Motor neuron (in vitro differentiated cells): ENCODE data around the gene TMC7. TPM values are rescaled to one million over a fixed set of nuclear protein-coding genes. Genes with fewer than 3 reads are reported as not detected.
"Not testable (repeated sequence)": the region's sequence is repeated elsewhere in the genome, so short reads cannot be mapped to it uniquely, and the experiment has no call there.

Experiments used
- ATAC-seq, 8 experiments: fragments of 200-7000 bp; cut with Tn5 transposase; replicated peaks in 6 of 8; 2 replicates each; pipeline ENCODE4 v1.8.0; 2021; ENCODE audit warnings: mild to moderate bottlenecking in 8 of 8, moderate library complexity in 8 of 8
- H3K27ac ChIP-seq, 2 donors: fragments of 250-450 bp; sonication (Bioruptor Pico); 2 replicates each; pipeline ENCODE4 v1.9.0; 2021; ENCODE audit warnings: antibody characterized with exemption in 2 of 2, mild to moderate bottlenecking in 2 of 2, moderate library complexity in 1 of 2
- H3K4me1 ChIP-seq, 2 donors: fragments of 250-450 bp; sonication (Bioruptor Pico); replicated peaks in 1 of 2; 2 replicates each; pipeline ENCODE4 v1.6.1; 2021; ENCODE audit warnings: antibody characterized with exemption in 2 of 2, mild to moderate bottlenecking in 2 of 2, moderate library complexity in 1 of 2
- H3K4me3 ChIP-seq, 5 donors: fragments of 250-450 bp; sonication (Bioruptor Pico); 2 replicates each; pipeline ENCODE4 v1.9.0; 2021; ENCODE audit warnings: antibody characterized with exemption in 5 of 5, mild to moderate bottlenecking in 5 of 5, moderate library complexity in 4 of 5
- WGBS, 10 experiments: fragments of 450-650 bp; shearing (Covaris generic); methylation state at CpG; one replicate each; pipeline ENCODE4 v1.0.0; 2022; 5-methylcytosine and 5-hydroxymethylcytosine counted together
- in situ Hi-C, 9 experiments: fragments of 400-800 bp; cut with MboI; loops; one replicate each; pipeline ENCODE4 v1.15.0; 2021; ENCODE audit warnings: low sequenced_read_pairs in 9 of 9, low pct_unique_long_range_greater_than_20kb in 2 of 9; ENCODE audit not compliant: unreplicated experiment in 9 of 9
- total RNA-seq, 8 experiments: library from RNA; unstranded; fragments of 300-600 nt; gene quantifications; 2 replicates each; pipeline versions ENCODE4 v1.2.3 to v1.2.4, GENCODE V29; 2022

TMC7 gene
- total RNA-seq, 8 experiments from 2014 or later = 0.41 to 2.5 (median 1.5) TPM

- WGBS, 10 experiments = 50 to 70% (median 56%) methylated on average over 1 to 3 of the region's 3 CpGs; no CpG with 5 or more reads in 6 of the 10 experiments
- ATAC-seq, H3K4me3 ChIP-seq, H3K27ac ChIP-seq, in situ Hi-C loops, H3K4me1 ChIP-seq: not testable (repeated sequence)
These were observed 9.8 kb downstream of the TMC7 start for GRCh38 chr16:18993531-18993930.

DNA sequence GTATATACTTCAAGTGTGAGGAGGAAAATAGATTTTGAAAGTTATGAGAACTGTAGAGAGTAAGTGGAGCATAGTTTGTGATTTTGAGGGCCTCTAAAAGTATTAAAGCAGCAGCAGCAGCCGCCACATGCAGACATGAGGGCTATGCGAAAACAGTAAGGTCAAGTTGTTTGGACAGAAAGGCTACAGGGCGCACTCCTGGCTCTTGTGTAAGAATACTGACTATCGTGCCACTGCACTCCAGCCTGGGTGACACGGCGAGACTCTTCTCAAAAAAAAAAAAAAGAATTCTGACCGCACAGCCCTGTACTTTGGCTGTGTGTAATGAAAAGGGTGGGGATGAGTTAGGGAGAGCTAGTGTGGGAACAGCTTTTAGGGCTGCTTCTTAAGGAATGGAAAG, 10.4 kb downstream of the TMC7 start:
- H3K27ac ChIP-seq, ATAC-seq, H3K4me1 ChIP-seq, H3K4me3 ChIP-seq, in situ Hi-C loops: not testable (repeated sequence)
- 77 to 100% (median 93%) methylated on average over 2 to 7 of the region's 7 CpGs; no CpG with 5 or more reads in 1 of the 10 experiments for WGBS, 10 experiments

DNA sequence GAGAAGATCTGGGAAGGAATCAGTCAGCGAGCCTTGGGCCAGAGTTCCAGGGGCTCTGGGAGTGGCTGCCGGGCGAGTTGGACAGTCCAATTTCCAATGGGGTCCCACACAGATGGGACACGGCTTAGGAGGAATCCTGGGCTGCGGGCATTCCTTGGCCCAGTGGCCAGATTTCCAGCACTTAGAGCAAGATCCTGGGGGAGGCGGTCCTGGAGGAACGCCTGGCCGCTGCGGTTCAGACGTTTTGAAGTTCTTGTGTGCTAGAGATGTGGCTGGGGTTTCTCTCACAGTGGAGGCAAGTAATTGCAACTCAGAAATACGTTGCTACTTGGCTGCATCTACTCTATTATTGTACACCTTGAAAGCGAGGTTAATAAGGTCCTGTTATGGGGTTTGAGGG, 11.7 kb downstream of the TMC7 start:
- in situ Hi-C loops = not testable (repeated sequence)

DNA sequence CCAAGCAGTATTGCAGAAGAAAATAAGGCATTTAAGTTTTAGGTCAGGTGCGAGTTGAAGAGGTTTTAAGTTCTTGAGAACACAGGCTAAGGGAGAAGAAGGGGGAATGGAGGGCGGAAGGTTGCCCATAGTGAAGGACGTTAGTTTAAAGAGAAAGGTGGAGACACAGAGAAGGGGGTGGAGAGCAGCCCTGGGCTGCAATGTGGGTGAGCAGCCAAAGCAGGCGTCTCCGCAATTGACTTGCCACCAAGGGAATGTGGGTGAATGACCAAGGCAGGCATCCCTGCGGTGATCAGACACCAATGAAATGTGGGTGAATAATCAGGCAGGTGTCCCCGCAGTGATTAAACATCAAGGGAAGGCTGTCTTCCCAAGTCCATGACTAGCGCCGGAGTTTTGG, 12.8 kb downstream of the TMC7 start:
- 40 to 96% (median 81%) methylated on average over 1 to 5 of the region's 9 CpGs; no CpG with 5 or more reads in 4 of the 10 experiments for WGBS, 10 experiments
- H3K4me1 ChIP-seq, in situ Hi-C loops, ATAC-seq, H3K27ac ChIP-seq, H3K4me3 ChIP-seq: not testable (repeated sequence)

More for the DNA sequence above, 11.7 kb downstream of the TMC7 start:
- ATAC-seq, H3K27ac ChIP-seq, H3K4me3 ChIP-seq, H3K4me1 ChIP-seq: not testable (repeated sequence)
- WGBS, 10 experiments = 43 to 100% (median 72%) methylated on average over 1 to 4 of the region's 12 CpGs

- ATAC-seq, H3K27ac ChIP-seq, H3K4me1 ChIP-seq, in situ Hi-C loops, H3K4me3 ChIP-seq: not testable (repeated sequence)
- 53 to 89% (median 86%) methylated on average over 2 to 7 of the region's 9 CpGs; no CpG with 5 or more reads in 5 of the 10 experiments for WGBS, 10 experiments
These were observed 13.3 kb downstream of the TMC7 start for GRCh38 chr16:18997001-18997400.

GRCh38 chr16:18999045-18999393, 15.3 kb downstream of the TMC7 start:
- Histone ChIP-seq H3K4me3 (no peak overlapping the region), H3K27ac (no peak overlapping the region), H3K4me1 (no peaks in the 10 kb centered on the region)
- in situ Hi-C loops = no loop called here
- WGBS, 10 experiments = 83 to 100% (median 100%) methylated on average over 1 to 4 of the region's 4 CpGs; no CpG with 5 or more reads in 3 of the 10 experiments
- ATAC-seq = peak in 4 of 8 experiments; percentile 4 to 19 (median 8)

- Histone ChIP-seq H3K4me3 (no peak overlapping the region), H3K4me1 (peaks cover 6 to 9% of the 10 kb centered on the region in 2 donors), H3K27ac (no peak overlapping the region)
- 30 to 100% (median 72%) methylated on average over 1 to 3 of the region's 4 CpGs; no CpG with 5 or more reads in 5 of the 10 experiments for WGBS, 10 experiments
- in situ Hi-C loops = no loop called here
- ATAC-seq = no peak
These were observed 18.1 kb downstream of the TMC7 start for GRCh38 chr16:19001788-19002187.

GRCh38 chr16:19003935-19004334, 20.2 kb downstream of the TMC7 start:
- in situ Hi-C loops = no loop called here
- ATAC-seq = no peak
- 41 to 100% (median 67%) methylated on average over 2 to 4 of the region's 4 CpGs; no CpG with 5 or more reads in 2 of the 10 experiments for WGBS, 10 experiments
- Histone ChIP-seq H3K4me3 (no peak overlapping the region), H3K27ac (no peak overlapping the region), H3K4me1 (peaks cover 6 to 9% of the 10 kb centered on the region in 2 donors)

DNA sequence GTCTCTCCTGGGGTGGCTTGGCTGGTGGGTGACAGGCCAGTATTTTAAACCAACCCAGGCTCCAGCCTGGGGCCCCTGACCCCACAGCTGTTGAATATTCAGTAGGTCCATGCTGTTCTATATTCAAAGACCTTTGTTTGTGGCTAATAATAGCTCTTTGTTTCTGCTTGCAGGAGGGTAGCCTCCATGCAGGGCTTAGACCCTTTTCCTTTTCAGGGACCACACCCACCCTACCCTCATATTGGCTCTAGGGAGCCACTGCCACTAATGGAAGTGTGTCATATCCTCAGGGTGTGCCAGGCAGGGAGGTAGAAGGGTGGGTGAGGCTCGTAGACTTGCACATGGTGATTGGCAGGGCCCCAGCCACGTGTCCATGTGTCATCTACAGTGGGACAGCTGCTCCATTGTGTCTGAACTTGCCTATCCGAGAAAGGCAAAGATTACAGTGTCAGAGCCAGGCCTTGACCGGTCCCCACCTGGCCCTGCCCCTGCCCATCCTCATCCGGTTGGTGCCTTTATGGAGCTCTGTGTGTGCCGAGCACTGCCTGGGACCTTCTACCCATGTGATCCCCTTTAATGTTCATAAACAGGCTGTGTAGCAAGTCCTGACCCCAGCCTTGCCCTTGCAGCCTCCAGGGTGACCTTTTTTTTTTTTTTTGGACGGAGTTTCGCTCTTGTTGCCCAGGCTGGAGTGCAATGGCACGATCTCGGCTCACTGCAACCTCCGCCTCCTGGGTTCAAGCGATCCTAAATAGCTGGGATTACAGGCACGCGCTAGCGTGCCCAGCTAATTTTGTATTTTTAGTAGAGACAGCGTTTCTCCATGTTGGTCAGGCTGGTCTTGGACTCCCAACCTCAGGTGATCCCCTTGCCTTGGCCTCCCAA, 22.1 kb downstream of the TMC7 start:
- in situ Hi-C loops = no loop called here
- no peak overlapping the region for H3K27ac ChIP-seq
- H3K4me1 ChIP-seq = peaks cover 6 to 9% of the 10 kb centered on the region in 2 donors
- WGBS, 10 experiments = 0 to 100% (median 93%) methylated on average over 1 to 7 of the region's 16 CpGs; no CpG with 5 or more reads in 2 of the 10 experiments
- H3K4me3 ChIP-seq = no peak overlapping the region
- ATAC-seq = peak; percentile 18 to 91 (median 88)

DNA sequence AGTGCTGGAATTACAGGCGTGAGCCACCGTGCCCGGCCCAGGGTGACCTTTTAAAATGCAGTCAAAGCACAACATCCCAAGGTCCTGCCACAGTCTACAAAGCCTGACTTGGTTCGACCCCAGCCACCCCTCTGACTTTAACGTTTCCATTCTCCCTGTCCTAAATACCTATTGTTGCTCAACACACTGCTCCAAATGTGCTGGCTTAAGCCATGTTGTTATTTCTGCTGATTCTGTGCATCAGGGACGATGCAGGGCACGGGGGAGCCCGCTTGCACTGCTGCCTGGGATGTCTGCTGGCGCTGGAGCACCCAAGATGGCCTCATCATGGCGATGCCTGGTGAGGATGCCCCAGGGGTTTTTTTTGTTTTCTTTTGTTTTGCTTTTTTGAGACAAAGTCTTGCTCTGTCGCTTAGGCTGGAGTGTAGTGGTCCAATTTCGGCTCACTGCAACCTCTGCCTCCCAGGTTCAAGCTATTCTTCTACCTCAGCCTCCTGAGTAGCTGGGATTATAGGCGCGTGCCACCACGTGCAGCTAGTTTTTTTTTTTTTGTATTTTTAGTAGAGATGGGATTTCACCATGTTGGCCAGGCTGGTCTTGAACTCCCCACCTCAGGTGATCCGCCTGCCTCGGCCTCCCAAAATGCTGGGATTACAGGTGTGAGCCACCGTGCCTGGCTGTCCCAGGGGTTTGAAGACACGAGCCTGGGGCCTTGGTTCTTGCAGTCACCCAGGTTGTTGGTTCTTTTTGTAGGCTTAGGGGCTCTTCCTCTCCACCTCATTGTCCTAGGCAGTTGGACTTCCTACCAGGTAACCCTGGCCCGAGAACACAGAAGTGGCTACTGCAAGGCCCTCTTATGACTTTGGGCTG, 22.9 kb downstream of the TMC7 start:
- no peak for ATAC-seq
- Histone ChIP-seq H3K4me1 (peaks cover 6 to 9% of the 10 kb centered on the region in 2 donors), H3K4me3 (no peak overlapping the region), H3K27ac (no peak overlapping the region)
- 80 to 100% (median 88%) methylated on average over 1 to 11 of the region's 20 CpGs for WGBS, 10 experiments
- in situ Hi-C loops = no loop called here

DNA sequence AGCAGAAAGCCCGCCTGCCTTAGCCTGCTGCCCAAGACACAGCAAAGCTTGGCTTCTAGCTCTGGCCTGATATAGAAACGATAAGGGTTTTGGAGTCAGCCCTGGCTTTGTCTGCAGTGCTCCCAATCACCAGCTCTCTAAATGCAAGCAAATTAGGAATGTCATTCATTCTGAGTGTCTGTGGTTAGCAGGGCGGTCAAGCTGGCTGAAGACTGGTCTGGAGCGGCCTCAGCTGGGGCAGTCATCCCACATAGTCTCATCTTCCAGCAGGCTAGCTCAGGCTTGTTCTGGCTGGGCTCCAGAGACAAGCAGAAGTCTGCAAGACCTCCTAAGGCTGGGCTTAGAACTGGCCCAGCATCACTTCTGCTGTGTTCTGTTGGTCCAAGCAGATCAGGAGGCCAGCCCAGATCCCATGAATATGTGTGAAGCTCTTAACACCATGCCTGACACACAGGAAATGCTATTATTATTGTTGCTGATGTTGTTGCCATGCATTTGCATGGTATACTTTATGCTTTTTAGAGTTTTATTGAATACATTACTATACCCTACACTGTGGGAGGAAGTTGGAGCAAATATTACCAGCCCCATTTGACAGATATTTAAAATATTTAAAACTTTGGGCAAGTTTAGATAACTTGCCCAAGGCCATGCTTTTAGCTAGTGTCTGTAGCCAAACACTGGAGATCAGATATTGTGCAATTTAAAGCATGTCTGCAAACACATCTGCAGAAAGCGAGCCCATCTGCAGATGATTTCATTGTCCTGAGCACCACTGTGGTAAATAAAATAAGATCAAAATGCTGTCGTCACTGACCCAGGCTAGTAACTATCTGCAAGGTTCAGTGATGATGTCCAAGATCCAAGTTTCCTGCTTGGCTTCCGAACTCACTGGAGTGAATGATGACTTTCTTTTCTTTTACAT, 24.8 kb downstream of the TMC7 start:
- Histone ChIP-seq H3K4me3 (no peak overlapping the region), H3K27ac (no peak overlapping the region), H3K4me1 (peaks cover 6 to 9% of the 10 kb centered on the region in 2 donors)
- WGBS, 10 experiments = 30 to 100% (median 93%) methylated on average over 1 to 3 of the region's 7 CpGs; no CpG with 5 or more reads in 3 of the 10 experiments
- in situ Hi-C loops = no loop called here
- peak; percentile 30 to 79 (median 56) for ATAC-seq

- Histone ChIP-seq H3K27ac (no peak overlapping the region), H3K4me1 (no peaks in the 10 kb centered on the region), H3K4me3 (no peak overlapping the region)
- 0 to 100% (median 92%) methylated on average over 1 to 3 of the region's 3 CpGs for WGBS, 10 experiments
- ATAC-seq = no peak
- in situ Hi-C loops = no loop called here
These were observed 27.5 kb downstream of the TMC7 start for GRCh38 chr16:19011169-19011731.
